GM21390 (cell line): ENCODE measurements around the gene ZNF503.
A peak's percentile ranks its signal among the peaks of the same experiment; 100 is the strongest.
"Not testable (repeated sequence)": the region's sequence is repeated elsewhere in the genome, so short reads cannot be mapped to it uniquely, and the experiment has no call there.

Experiments used
- ATAC-seq: cut with Tn5 transposase; IDR thresholded peaks from one replicate; pipeline ENCODE4 v1.9.1; 2021; ENCODE audit not compliant: unreplicated experiment

Gene ZNF503

GRCh38 chr10:75396631-75397495, 4.7 kb downstream of the ZNF503 start:
- ATAC-seq = no peak

- ATAC-seq = no peak
Observed at GRCh38 chr10:75395932-75396630, 5.5 kb downstream of the ZNF503 start.

- ATAC-seq = no peak
Observed at GRCh38 chr10:75395066-75395931, 6.3 kb downstream of the ZNF503 start.

GRCh38 chr10:75394221-75394620, 7.3 kb downstream of the ZNF503 start:
- ATAC-seq = no peak

- ATAC-seq = no peak
Observed at GRCh38 chr10:75392744-75393143, 8.8 kb downstream of the ZNF503 start.

GRCh38 chr10:75392271-75392670, 9.3 kb downstream of the ZNF503 start:
- no peak for ATAC-seq

- ATAC-seq = no peak
Observed at GRCh38 chr10:75390178-75390577, 11.4 kb downstream of the ZNF503 start.

- no peak for ATAC-seq
Observed at GRCh38 chr10:75388082-75388481, 13.5 kb downstream of the ZNF503 start.

- ATAC-seq = no peak
Observed at GRCh38 chr10:75386128-75386527, 15.4 kb downstream of the ZNF503 start.

- no peak for ATAC-seq
Observed at GRCh38 chr10:75379817-75380216, 21.7 kb downstream of the ZNF503 start.

- ATAC-seq = no peak
Observed at GRCh38 chr10:75379212-75379724, 22.3 kb downstream of the ZNF503 start.

- ATAC-seq = no peak
Observed at GRCh38 chr10:75378379-75378778, 23.2 kb downstream of the ZNF503 start.

GRCh38 chr10:75377869-75378268, 23.7 kb downstream of the ZNF503 start:
- no peak for ATAC-seq

- peak; percentile 77 for ATAC-seq
Observed at GRCh38 chr10:75375838-75376237, 25.7 kb downstream of the ZNF503 start.

GRCh38 chr10:75371010-75371409, 30.6 kb downstream of the ZNF503 start:
- ATAC-seq = no peak

GRCh38 chr10:75369838-75370237, 31.7 kb downstream of the ZNF503 start:
- not testable (repeated sequence) for ATAC-seq

GRCh38 chr10:75367901-75368300, 33.7 kb downstream of the ZNF503 start:
- ATAC-seq = no peak

GRCh38 chr10:75367021-75367487, 34.5 kb downstream of the ZNF503 start:
- no peak for ATAC-seq

GRCh38 chr10:75363431-75363830, 38.1 kb downstream of the ZNF503 start:
- no peak for ATAC-seq

GRCh38 chr10:75359876-75360275, 41.7 kb downstream of the ZNF503 start:
- not testable (repeated sequence) for ATAC-seq

GRCh38 chr10:75358835-75359421, 42.6 kb downstream of the ZNF503 start:
- ATAC-seq = no peak
